ENCODE measurements around the gene YOD1.
A peak's percentile ranks its signal among the peaks of the same experiment; 100 is the strongest.

YOD1 gene

DNA sequence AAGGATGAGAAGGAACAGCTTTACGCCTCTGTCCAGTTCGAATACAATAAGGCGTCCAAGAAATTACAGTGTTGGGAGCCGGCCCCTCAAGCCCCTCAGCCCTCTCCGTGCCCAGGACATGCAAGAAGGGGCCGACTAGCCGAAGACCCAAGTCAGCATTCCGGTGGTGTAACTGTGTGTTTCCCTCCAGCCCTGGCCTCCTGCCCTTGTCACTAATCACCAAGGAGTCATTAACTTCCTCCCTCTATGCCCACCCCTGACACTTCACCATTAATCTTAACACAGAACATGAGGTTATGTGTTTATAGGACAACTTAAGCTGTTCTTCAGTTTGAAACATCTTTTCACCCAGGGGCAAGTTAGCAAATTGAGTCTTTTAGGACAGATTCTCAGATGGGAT is 21.2 kb upstream of the YOD1 start:
- DNase-seq (ENCODE audit: low spot score), result no peak

DNA sequence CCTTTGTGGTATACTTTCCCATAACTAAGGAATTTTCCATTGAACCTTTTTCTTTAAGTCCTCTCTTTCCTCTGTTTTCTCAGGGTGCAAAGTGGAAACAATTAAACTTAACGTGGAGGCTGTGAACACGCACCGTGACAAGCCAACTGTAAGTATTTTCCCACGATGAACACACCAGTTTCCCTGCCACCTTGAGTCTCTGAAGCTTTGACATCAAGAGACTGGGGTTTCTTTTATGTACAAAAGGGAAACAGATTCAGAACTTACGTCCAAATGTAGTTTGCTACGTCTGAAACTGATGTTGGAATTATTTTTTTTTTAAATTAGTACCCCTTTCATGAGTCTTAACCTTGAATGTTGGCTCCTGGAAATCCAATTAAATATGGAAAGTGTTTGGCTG is 20.4 kb upstream of the YOD1 start:
- no peak for DNase-seq (ENCODE audit: low spot score)

DNA sequence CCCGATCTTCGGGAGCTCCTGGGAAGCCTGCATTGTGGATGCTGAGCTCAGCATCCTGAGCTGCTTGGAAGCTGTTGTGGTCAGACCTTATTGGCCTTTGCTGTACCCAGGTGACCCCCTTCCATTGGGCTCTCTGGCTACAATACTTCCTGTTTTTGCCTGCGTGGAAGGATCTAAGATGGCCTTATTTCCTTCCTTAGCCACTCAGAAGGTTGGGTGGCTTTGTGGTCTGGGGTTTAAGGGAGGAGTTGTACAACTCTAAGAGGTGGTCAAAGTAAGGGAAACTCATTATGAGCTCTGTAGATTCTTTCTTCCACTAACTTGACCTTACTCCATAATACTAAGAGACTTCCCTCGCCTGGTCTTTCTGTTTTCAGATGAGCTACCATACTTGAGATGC is 19.8 kb upstream of the YOD1 start:
- no peak for DNase-seq (ENCODE audit: low spot score)

DNA sequence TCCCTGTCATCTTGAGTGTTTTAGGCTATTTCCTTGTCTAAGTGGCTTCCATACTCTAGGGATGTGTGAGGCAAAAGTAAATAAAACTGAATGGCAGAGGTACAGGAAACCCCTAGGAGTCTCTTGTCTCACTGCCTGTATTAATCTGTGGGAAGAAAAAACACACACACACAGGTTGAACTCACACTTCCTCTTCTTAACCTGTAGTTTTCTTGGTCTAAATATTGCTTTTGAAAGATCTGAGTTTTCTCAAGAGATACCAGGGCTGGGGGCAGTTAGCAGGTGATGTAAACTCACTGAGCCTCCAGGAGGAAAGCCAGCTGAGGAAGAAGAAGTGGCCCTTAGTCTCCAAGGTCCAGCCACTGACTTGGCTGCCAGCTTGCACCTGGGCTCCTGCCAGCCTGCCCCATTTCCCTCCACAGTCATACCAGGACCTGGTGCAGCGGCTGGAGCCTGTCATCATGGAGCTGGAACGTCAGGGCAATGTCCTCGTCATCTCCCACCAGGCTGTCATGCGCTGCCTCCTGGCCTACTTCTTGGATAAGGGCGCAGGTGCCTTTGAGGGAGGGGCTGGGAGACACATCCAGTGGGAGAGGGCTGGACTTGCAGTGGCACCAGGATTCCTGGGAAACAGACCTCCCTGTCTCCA is 19.0 kb upstream of the YOD1 start:
- DNase-seq (ENCODE audit: low spot score), result no peak

DNA sequence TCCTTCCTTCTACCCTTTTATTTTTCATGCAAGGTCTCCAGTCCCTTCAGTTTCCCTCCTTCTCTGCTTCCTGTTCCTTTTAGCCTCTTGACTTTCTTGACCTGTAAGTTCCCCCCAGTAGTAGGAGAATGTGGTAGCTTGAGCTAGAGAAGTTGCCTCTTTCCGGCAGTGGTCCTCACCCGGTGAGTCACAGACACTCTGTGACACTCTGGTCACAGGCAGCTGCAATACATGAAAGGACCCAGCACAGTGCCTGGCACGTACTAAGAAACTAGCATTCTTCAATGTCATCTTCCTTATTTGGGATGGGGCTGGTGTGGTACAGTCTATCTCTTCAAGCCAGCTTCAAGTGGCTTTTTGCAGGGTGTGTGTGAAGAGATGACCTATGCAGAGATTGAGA is 18.1 kb upstream of the YOD1 start:
- no peak for DNase-seq (ENCODE audit: low spot score)

DNA sequence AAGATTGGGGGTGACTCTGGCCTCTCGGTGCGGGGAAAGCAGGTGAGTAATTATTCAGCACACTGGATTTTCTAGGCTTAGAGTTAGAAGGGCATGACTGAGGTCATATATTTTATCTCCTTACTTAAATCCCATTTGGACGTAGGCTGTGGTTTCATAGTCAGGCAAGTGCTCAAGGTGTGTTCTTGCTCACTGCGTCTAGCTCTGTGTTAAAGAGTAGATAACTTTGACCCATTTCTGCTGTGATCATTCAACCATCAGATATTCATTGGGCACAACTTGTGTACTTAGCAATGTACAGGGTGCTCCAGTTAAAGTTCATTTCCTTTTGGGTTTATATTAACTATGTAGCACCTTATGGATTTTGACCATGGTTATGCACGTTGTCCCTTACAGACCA is 16.7 kb upstream of the YOD1 start:
- no peak for DNase-seq (ENCODE audit: low spot score)

DNA sequence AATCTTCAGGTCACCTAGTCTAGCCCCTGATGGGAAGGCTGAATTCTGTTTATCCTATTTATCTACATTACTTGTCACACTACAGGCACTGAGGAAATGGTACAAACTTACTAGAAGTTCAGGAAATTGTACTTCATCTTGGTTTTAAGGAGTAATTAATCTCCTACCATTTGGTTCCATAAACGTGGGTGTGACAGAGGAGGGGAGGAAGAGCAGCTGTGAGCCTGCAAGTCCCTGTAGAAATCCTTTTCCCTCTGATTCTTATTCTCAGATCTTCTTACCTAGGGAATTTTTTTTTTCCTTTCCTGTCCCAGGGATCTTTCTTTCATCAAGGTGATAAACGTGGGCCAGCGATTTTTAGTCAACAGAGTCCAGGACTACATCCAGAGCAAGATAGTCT is 16.2 kb upstream of the YOD1 start:
- no peak for DNase-seq (ENCODE audit: low spot score)

DNA sequence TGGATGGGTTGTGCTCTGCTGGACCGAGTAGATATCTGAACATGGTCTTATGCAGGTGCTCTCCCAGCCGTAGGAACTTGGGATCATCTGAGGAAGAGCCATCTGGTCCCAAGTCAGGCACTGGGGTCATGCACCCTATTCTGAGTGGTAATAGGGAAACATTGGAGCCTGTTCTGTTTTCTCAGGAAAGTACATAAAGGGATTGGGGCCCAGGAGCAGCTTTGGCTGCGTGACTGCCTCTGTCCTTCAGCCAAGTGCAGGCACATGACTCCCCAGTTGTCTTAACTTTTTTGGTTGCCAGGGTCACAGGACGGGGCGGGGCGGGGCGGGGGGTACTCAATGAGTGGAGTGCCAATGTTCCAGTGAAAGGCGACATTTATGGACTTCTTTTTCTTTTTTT is 13.6 kb upstream of the YOD1 start:
- no peak for DNase-seq (ENCODE audit: low spot score)

DNA sequence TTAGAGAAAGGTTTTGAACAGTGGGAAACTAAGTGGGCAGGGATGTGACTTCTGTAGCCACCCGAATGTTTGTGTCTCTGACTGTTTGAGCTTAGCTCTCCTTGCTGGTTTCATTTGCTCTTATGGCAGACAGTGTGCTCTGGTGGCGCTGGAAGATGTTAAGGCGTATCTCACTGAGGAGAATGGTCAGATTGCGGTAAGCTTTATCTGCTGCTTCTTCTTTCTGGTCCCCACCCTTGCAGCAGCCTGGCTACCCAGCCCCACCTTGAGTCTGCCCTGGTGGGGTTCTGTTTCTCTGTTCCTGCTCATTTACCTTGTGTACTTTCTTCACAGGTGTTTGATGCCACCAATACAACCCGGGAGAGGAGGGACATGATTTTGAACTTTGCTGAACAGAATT is 12.0 kb upstream of the YOD1 start:
- DNase-seq (ENCODE audit: low spot score), result no peak

DNA sequence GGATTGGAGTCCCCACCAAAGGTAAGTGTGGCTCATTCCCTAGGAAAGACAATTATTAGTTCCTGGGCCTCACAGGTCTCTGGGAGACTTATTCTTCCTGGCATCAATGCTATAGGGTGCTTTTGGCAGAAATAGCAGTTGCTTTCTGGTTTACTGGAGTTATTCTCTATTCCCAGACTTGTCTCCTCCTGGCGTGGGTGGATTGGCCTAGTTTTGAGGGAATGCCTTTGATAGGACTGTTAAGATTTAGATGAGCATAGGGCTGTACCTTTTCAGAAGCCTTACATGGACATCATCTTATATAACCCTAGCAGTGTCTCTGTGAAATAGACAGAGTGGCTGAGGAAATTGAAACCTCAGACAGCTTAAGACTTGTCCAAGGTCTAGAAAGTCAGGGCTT is 11.1 kb upstream of the YOD1 start:
- no peak for DNase-seq (ENCODE audit: low spot score)

DNA sequence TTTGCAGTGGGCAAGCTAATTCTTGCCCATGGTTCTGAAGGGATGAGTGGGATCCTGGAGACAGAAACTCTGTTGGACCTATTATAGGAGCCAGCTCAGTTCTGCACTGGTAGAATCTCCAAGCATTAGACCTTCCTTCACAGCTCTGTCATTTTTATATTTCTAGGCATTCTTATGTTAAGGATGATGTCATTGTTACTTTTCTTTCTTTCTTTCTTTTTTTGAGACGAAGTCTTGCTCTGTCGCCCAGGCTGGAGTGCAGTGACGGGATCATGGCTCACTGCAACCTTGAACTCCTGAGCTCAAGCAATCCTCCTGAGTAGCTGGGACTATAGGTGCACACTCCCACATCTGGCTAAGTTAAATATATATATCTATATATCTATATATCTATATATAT is 9.6 kb upstream of the YOD1 start:
- DNase-seq (ENCODE audit: low spot score), result no peak

DNA sequence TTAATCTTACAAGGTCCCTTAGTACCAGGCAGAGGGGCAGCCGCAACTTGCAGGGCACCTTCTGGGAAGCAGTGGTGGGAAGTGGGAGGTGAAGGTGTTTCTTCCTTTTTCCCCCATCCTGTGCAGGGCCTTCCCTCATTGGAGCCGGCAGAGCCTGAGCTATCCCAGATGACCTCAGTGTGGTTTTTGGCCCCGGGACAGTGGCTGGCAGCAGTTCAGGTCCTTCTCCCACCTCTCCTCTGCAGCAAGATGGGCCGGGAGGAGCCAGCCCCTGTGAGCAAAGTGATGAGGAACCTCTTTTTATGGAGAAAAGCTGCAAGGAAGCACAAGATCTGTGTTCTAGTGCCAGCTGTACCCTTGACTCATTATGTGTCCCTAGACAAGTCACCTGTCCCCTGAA is 8.9 kb upstream of the YOD1 start:
- DNase-seq (ENCODE audit: low spot score), result no peak

DNA sequence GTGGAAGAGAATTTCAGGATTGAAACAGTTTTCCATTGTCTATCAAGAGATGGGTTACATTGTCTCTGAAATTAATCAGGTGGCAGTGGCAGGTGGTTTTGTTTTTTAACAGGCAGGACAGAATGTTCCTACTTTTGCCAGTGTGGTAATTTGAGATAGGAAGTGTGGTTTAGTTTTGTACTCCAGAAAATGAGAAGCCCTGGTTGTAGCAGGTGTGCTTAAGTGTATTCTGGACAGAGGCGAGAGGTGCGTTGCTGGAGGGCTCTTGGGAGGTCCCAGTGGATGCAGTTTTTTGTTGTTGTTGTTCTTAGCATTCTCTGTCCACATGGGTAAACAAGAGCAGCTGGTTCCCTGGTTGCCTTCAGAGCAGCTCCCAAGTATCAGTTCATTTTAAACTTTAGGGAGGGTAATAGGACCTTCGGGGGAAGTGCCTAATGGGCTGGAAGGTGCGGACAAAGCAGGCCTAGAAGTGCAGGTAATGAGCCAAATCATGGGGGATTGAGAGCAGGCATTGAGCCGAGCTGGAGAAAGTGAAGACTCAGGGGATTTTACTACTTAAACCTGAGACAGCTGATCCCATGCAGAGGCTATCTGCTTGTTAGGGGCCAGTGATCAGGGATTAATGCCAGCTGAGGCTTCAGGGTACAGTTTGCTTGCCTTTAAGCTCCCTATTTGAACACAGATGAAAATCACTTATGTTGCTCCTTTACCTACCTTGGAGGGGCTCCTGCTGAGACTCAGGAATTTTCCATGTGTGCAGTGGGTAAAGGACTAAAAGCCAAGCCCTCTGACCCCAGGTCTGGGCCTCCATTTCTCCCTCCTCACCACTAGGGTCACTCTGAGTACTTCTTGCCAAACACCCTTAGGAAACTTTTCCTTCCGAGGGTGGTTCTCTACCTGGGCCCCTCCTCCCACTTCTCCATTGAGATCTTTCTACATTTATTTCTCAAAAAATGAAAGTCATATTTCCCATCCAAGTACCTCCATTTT is 8.2 kb upstream of the YOD1 start:
- DNase-seq (ENCODE audit: low spot score), result no peak

DNA sequence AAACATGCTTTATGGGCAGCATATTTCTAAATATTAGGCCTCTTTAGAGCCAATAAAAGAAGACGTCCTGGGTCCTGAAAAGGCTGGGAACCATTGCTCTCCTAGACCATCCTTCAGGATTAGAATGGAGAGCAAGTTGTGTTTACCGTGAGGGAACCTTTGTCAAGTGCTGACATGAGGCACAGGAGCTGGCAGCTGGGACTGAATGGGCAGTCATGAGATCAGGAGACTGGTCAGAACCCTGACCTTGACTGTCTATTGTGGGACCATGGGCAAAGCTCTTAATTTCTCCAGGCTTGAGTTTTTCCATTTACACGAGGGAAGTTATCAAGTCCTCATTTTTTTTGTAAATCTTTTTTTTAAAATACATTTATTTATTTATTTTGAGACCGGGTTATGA is 7.2 kb upstream of the YOD1 start:
- no peak for DNase-seq (ENCODE audit: low spot score)

DNA sequence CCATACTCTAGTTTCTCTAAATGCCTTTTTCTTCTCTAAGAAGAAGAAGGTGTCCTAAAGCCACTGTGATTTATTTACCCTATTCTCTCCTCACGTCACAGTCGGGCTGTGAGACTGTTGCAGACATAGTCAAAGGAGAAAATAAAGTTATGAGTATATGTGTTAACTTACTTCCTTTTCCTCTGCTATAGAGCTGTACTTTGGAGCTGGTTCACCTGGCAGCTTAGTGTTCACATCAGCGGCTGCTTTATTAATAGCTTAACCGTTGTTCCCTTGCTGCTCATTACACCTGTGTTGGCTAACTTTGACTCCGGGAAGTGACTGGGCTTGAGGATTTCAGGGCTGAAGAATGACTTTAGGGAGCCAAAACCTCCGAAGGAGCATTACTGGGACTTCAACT is 5.7 kb upstream of the YOD1 start:
- DNase-seq (ENCODE audit: low spot score), result no peak

DNA sequence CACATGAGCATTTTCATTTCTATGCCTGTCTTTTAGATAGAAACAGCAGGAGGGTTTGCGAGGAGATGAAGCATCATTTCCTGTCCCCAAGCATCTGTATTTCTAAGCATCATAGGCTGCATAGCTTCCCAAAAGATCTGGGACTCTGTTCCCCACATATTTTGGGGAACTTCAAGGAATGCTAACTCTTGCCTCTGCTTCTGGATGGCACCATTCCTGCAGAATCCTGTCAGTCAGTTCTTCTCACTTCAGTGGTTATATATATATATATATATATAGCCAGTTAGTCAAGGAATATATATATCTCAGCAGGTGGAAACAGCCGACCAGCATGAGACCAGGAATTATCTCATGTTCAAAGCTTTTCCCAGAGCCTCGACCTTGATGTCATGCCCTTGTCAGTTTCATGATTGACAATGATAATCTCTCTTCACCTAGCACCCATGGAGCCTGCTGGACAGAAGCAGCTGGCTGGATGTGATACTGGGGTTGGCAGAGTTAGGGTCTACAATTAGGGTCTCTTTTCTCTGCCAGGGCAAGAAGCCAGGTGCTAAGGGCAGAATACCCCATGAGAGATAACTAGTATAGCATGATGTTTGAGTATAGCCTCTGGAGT is 4.5 kb upstream of the YOD1 start:
- no peak for DNase-seq (ENCODE audit: low spot score)

DNA sequence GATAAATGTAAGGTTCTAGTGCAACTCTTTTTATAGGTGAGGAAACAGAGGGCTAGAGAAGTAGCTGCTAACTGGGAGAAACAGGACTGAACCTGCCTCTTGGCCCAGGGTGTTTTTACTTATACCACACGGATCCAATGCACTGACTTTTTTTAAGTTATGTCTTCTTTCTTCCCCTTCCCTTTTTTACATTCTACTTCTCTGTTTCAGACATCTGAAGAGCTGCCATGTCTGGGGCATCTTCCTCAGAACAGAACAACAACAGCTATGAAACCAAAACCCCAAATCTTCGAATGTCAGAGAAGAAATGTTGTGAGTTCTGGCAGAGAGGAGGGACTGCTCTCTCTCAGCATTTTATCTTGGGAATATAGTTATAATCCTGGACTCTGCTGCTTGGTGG is 3.5 kb upstream of the YOD1 start:
- no peak for DNase-seq (ENCODE audit: low spot score)

DNA sequence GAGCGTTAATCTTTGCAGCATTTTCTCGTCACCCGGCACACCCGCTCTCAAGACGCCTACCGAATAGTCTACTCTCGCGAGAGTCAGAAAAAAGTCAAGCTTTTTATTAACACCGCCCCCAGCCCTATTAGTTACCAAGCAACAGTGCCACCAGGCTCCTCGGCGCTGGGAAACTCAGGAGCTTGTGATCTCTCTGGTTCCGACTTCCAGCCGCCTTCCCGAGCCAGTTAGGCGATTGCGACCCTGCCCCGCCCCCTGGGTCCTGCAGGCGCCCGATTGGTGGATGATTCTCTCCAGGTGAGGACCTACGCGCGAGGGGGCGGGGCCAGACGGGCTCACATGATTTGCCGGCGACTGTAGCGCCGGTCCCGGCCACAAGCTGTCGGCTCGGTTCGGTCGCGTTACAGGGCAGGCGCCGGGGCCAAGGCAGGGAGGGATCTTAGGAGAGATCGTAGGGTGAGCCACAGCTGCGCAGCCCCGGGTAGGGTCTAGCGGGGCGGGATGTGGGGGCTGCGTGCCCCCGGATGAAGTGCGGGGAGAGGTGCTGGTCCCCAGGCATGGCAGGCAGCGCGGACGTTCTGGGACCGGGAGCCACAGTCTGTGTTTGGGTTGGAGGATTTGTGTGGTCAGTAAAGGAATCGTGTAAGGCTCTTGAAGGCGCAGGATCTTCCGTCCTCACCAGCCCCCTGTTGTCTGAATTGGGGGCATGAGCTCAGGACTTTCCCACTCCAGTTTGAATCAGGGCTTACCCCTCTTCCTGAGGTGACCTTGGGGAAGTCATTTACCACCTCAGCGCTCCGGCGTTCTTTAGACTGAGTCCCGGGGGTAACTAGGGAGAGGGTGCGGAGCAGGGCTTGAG is 2.1 kb upstream of the YOD1 start, which contains the start of gene PFKFB2:
TSS of gene PFKFB2 (plus strand) at position 365 of the 859 bp plus-strand sequence. CDS start 1,443 bp downstream, outside the sequence.
- peak; percentile 94 for DNase-seq (ENCODE audit: low spot score)

DNA sequence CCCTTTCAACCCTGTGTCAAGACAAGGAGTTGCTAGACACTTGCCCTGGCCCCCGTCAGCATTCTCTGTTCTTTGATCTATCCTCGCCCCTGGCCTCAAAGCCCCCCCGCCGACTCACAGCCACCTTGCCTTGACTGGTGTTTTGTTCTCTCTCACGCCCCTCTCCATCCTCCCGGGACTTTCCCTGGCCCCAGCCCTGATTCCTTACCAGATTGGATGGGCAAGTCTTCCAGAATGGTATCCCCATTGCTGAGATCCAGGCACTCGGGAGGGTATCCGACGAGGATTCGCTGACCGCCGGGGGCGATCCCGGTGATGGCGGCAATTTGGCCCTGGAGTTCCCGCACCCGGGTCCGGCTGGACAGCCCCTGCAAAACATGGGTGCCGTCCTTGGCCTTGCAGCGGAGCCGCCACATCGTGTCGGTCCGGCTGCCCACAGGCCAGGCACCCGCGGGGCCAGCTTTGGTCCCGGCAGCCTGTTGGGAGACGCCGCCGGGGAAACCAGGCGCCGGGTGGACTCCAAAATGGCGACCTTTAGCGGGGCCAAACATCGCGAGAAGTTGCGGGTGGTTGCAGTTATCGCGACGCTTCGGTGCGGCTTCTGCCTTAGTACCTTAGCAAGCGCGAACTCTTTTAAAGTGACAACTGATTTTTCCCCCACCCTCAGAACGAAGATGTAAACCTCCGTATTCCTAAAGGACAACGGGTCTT is 373 bp downstream of the YOD1 start:
- DNase-seq (ENCODE audit: low spot score), result peak; percentile 91

DNA sequence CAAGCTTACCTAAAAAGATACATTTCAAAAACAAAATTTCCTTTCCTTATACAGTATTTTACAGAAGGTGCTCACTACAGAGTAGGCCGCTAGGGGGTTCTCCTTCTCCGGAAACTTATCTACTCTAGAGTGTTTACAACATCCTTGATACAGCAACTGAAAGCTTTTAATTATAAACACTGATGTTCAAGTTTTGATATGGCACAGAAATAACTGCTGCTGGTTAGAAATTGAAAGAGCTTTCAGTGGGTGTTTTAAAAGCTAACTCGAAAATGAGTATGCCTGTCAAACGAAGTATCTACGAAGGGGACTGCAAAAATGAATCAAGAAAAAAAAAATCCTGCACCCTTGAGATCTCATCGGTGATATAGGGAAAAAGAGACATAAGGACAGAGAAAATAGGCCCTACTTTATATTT is 1.0 kb downstream of the YOD1 start:
- peak; percentile 76 for DNase-seq (ENCODE audit: low spot score)

DNA sequence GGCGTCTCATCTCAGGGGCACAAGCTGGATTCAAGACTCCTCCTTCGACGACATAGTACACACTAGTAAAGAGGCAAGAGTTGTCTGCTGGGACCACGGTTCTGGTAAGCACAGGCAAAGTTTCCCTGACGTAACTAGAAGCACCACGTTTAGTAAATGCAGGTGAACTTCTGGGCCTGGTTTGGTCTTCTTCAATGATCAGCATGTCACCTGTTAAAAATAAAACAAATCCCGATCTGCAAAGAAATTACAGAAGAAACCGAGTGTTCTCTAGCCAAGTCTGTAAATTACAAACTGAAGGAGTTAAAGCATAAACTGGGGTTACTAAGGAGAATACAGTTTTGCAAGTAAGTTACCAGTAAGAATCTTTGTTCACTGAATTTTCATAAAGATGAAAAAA is 1.5 kb downstream of the YOD1 start:
- no peak for DNase-seq (ENCODE audit: low spot score)

Data from RKO (cell line).